Gastroesophageal sphincter (tissue), 4 donors: ENCODE measurements around the gene APOBEC3G. TPM values are rescaled to one million over a fixed set of nuclear protein-coding genes. Genes with fewer than 3 reads are reported as not detected.
A peak's percentile ranks its signal among the peaks of the same experiment; 100 is the strongest.

Experiments
- ATAC-seq: fragments of 150-250 bp; one replicate; pipeline ENCODE4 v1.9.1; 2016; ENCODE audit warnings: mild to moderate bottlenecking, moderate library complexity
- H3K27ac ChIP-seq, 4 donors: fragments of 200-600 bp; sonication (generic) in 3 of 4; 1 replicate in 3 of 4; 2 replicates in 1 of 4; pipeline ENCODE4 v1.5.1; 2016 to 2019
- H3K27me3 ChIP-seq: fragments of 200-600 bp; sonication (generic); one replicate; pipeline ENCODE4 v1.5.1; 2019
- H3K36me3 ChIP-seq, 2 donors: fragments of 200-600 bp; sonication (generic); one replicate each; pipeline ENCODE4 v1.5.1; 2019; ENCODE audit warnings: control low read depth in 1 of 2
- H3K4me1 ChIP-seq, 3 donors: fragments of 200-600 bp; sonication (generic); 1 replicate in 2 of 3; 2 replicates in 1 of 3; pipeline ENCODE4 v1.5.1; 2016 to 2019; ENCODE audit warnings: control low read depth in 2 of 3
- H3K4me3 ChIP-seq, 2 donors: fragments of 200-600 bp; sonication (generic); one replicate each; pipeline ENCODE4 v1.5.1; 2019; ENCODE audit warnings: mild to moderate bottlenecking in 1 of 2, moderate library complexity in 1 of 2
- H3K9me3 ChIP-seq, 3 donors: fragments of 200-600 bp; sonication (generic); one replicate each; pipeline ENCODE4 v1.5.1; 2017 to 2019; ENCODE audit warnings: control low read depth in 2 of 3
- CTCF ChIP-seq, 4 experiments: fragments of 200-600 bp in 2 of 4; fragments of 450-650 bp in 2 of 4; sonication (generic) in 1 of 4; IDR thresholded peaks; one replicate each; pipeline ENCODE4 v1.5.1; 2017 to 2019; ENCODE audit warnings: antibody characterized with exemption in 4 of 4, mild to moderate bottlenecking in 2 of 4, moderate library complexity in 2 of 4
- EP300 ChIP-seq: sonication (generic); formaldehyde crosslinking; IDR thresholded peaks from one replicate; pipeline ENCODE4 v1.6.1; 2017; ENCODE audit warnings: antibody characterized with exemption, mild to moderate bottlenecking
- POLR2A ChIP-seq, 2 donors: fragments of 450-650 bp; IDR thresholded peaks; one replicate each; pipeline ENCODE4 v1.6.1; 2017; ENCODE audit warnings: antibody characterized with exemption in 2 of 2, mild to moderate bottlenecking in 2 of 2, moderate library complexity in 1 of 2
- POLR2AphosphoS5 ChIP-seq: sonication (generic); formaldehyde crosslinking; IDR thresholded peaks from one replicate; pipeline ENCODE4 v1.6.1; 2017; ENCODE audit warnings: antibody characterized with exemption
- WGBS, 2 donors: methylation state at CpG; one replicate each; pipeline ENCODE4 v1.1.5; 2018; ENCODE audit warnings: low coverage in 1 of 2; 5-methylcytosine and 5-hydroxymethylcytosine counted together
- total RNA-seq, 4 donors: library from RNA; depleted of rRNA; stranded (reverse); fragments of >200 nt; gene quantifications; one replicate each; pipeline ENCODE4 v1.1.0, GENCODE V29; 2016

APOBEC3G gene
- total RNA-seq, 4 donors from 2014 or later = 3.2 to 8.3 (median 7.3) TPM

GRCh38 chr22:39130152-39130704, 53.2 kb downstream of the APOBEC3G start:
- no peak for ATAC-seq
- TF ChIP-seq POLR2A (IDR thresholded peaks at IDR 0.05) (no peak), CTCF (IDR thresholded peaks at IDR 0.05) (no peak), POLR2AphosphoS5 (no peak), EP300 (no peak)
- Histone ChIP-seq H3K4me3 (no peak overlapping the region), H3K36me3 (peaks cover 0 to 66% of the 10 kb centered on the region in 2 donors), H3K27me3 (no peaks in the 10 kb centered on the region), H3K4me1 (peaks cover 0 to 36% (median 12%) of the 10 kb centered on the region in 3 donors), H3K9me3 (no peaks in the 10 kb centered on the region), H3K27ac (no peak overlapping the region)
- WGBS, 2 donors = 98% methylated on average over 7 of the region's 8 CpGs; no CpG with 5 or more reads in 1 of the 2 donors

- WGBS, 2 donors = 43 to 80% methylated on average over 2 to 4 of the region's 24 CpGs
- peak overlapping the region in 2 of 4 donors; percentile 11 to 50 for H3K27ac ChIP-seq
- no peak overlapping the region for H3K4me3 ChIP-seq
- no peak for TF ChIP-seq POLR2A (IDR thresholded peaks at IDR 0.05)
- no peak for TF ChIP-seq POLR2AphosphoS5
- no peak for TF ChIP-seq EP300
- TF ChIP-seq CTCF (IDR thresholded peaks at IDR 0.05) = no peak
- no peak for ATAC-seq
- H3K27me3 ChIP-seq = no peaks in the 10 kb centered on the region
- H3K9me3 ChIP-seq = no peaks in the 10 kb centered on the region
- H3K36me3 ChIP-seq = peaks cover 0 to 71% of the 10 kb centered on the region in 2 donors
- H3K4me1 ChIP-seq = peaks cover 0 to 43% (median 14%) of the 10 kb centered on the region in 3 donors
Measured at GRCh38 chr22:39130892-39131855, 54.1 kb downstream of the APOBEC3G start.

- H3K27ac ChIP-seq = no peak overlapping the region
- no peak for ATAC-seq
- no peak for TF ChIP-seq EP300
- no peak for TF ChIP-seq POLR2AphosphoS5
- TF ChIP-seq CTCF (IDR thresholded peaks at IDR 0.05) = no peak
- no peak for TF ChIP-seq POLR2A (IDR thresholded peaks at IDR 0.05)
- H3K36me3 ChIP-seq = peaks cover 0 to 82% of the 10 kb centered on the region in 2 donors
- H3K4me3 ChIP-seq = no peak overlapping the region
- no peaks in the 10 kb centered on the region for H3K27me3 ChIP-seq
- no CpG with 5 or more reads among the region's 6 CpGs for WGBS, 2 donors
- no peaks in the 10 kb centered on the region for H3K9me3 ChIP-seq
- H3K4me1 ChIP-seq = peaks cover 0 to 46% (median 14%) of the 10 kb centered on the region in 3 donors
Measured at GRCh38 chr22:39132281-39132680, 55.2 kb downstream of the APOBEC3G start.

- Histone ChIP-seq H3K27me3 (no peaks in the 10 kb centered on the region), H3K36me3 (peaks cover 0 to 89% of the 10 kb centered on the region in 2 donors), H3K9me3 (no peaks in the 10 kb centered on the region), H3K4me3 (no peak overlapping the region), H3K4me1 (peaks cover 0 to 46% (median 14%) of the 10 kb centered on the region in 3 donors), H3K27ac (no peak overlapping the region)
- TF ChIP-seq EP300 (no peak), POLR2A (IDR thresholded peaks at IDR 0.05) (no peak), POLR2AphosphoS5 (no peak), CTCF (IDR thresholded peaks at IDR 0.05) (no peak)
- WGBS, 2 donors = 97 to 100% methylated on average over 2 to 7 of the region's 22 CpGs
- no peak for ATAC-seq
Measured at GRCh38 chr22:39132871-39133524, 55.9 kb downstream of the APOBEC3G start.
